NCI-H69 (cell line): ENCODE measurements around the gene PEX11B.

Experiments used
- DNase-seq: peaks from one replicate; lab custom pipeline; 2025; lab: John Stamatoyannopoulos, UW

The PEX11B gene

GRCh38 chr1:145918144-145918991 lies at the start of gene PEX11B:
Gene PEX11B (minus strand): TSS chr1:145918717. CDS start chr1:145918688, 29 bp downstream.
- peak; percentile 96 for DNase-seq

- DNase-seq, result no peak
Measured at GRCh38 chr1:145967288-145967687, 48.8 kb upstream of the PEX11B start.

GRCh38 chr1:145965119-145965744 lies 46.7 kb upstream of the PEX11B start:
- no peak for DNase-seq

- DNase-seq, result peak; percentile 98
Measured at GRCh38 chr1:145964328-145965118, 46.0 kb upstream of the PEX11B start, which contains the start of the genes ANKRD34A and POLR3GL. Gene ANKRD34A (minus strand): TSS chr1:145964575. CDS start chr1:145961759, 2,816 bp downstream. Gene POLR3GL (plus strand): TSS chr1:145964690. CDS start chr1:145974866, 10,176 bp downstream.

- peak; percentile 56 for DNase-seq
Measured at GRCh38 chr1:145963265-145964019, 44.9 kb upstream of the PEX11B start.

- peak; percentile 67 for DNase-seq
Measured at GRCh38 chr1:145962157-145963102, 43.9 kb upstream of the PEX11B start.

GRCh38 chr1:145961425-145962156 lies 43.1 kb upstream of the PEX11B start:
- peak; percentile 63 for DNase-seq

GRCh38 chr1:145961109-145961424 lies 42.5 kb upstream of the PEX11B start:
- peak; percentile 45 for DNase-seq

GRCh38 chr1:145960468-145961108 lies 42.1 kb upstream of the PEX11B start:
- peak; percentile 89 for DNase-seq

- DNase-seq, result no peak
Measured at GRCh38 chr1:145959957-145960467, 41.5 kb upstream of the PEX11B start.

- no peak for DNase-seq
Measured at GRCh38 chr1:145959333-145959732, 40.8 kb upstream of the PEX11B start.

GRCh38 chr1:145958734-145959133 lies 40.2 kb upstream of the PEX11B start:
- DNase-seq, result no peak

GRCh38 chr1:145957443-145958319 lies 39.2 kb upstream of the PEX11B start, which contains the start of gene LIX1L:
Gene LIX1L (minus strand): TSS chr1:145958017. CDS start chr1:145957927, 90 bp downstream.
- DNase-seq, result peak; percentile 99

GRCh38 chr1:145956781-145957442 lies 38.4 kb upstream of the PEX11B start:
- no peak for DNase-seq

GRCh38 chr1:145956361-145956760 lies 37.8 kb upstream of the PEX11B start:
- DNase-seq, result no peak

GRCh38 chr1:145955436-145955835 lies 36.9 kb upstream of the PEX11B start:
- DNase-seq, result no peak

- DNase-seq, result no peak
Measured at GRCh38 chr1:145953861-145954260, 35.3 kb upstream of the PEX11B start.
